GM19455 (cell line): ENCODE results near the gene RNF144A.

ENCODE experiments used
- ATAC-seq: cut with Tn5 transposase; IDR thresholded peaks from one replicate; pipeline ENCODE4 v1.9.1; 2021; ENCODE audit not compliant: unreplicated experiment

Gene RNF144A

DNA sequence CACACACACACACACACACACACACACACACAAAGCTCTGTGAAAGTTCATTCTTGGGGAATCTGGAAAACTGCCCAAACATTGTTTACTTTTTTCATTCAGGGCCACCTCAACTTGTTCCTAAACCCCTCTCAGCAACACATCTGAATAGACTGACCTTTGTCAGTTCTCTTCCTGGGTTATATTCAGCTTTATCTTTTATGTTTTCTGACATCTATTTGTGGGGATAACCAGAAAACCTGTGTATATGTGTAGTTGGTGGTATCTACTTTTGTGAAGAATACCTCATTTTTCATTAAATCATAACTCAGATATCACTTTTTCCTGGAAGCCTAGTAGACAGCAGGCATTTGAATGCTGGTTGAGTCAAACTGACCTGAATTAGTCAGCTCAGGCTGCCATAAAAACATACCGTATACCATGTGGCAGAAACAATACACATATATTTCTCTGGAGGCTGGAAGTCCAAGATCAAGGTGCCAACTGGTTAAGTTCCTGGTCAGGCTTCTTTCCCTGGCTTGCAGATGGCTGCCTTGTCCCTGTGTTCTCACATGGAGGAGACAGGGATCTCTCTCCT, 11.0 kb upstream of the RNF144A start:
- no peak for ATAC-seq

DNA sequence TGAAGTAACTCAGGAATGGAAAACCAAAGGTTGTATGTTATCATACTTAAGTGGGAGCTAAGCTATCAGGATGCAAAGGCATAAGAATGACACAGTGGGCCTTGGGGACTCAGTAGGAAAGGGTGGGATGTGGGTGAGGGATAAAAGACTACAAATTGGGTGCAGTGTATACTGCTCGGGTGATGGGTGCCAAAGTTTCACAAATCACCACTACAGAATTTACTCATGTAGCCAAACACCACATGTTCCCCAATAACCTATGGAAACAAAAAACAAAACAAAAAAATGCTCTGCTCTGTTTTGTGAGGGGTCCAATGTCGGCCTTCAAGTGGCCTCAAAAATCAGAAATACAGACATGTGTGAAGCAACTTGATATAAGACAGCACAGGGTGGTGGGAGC, 8.9 kb upstream of the RNF144A start:
- no peak for ATAC-seq

DNA sequence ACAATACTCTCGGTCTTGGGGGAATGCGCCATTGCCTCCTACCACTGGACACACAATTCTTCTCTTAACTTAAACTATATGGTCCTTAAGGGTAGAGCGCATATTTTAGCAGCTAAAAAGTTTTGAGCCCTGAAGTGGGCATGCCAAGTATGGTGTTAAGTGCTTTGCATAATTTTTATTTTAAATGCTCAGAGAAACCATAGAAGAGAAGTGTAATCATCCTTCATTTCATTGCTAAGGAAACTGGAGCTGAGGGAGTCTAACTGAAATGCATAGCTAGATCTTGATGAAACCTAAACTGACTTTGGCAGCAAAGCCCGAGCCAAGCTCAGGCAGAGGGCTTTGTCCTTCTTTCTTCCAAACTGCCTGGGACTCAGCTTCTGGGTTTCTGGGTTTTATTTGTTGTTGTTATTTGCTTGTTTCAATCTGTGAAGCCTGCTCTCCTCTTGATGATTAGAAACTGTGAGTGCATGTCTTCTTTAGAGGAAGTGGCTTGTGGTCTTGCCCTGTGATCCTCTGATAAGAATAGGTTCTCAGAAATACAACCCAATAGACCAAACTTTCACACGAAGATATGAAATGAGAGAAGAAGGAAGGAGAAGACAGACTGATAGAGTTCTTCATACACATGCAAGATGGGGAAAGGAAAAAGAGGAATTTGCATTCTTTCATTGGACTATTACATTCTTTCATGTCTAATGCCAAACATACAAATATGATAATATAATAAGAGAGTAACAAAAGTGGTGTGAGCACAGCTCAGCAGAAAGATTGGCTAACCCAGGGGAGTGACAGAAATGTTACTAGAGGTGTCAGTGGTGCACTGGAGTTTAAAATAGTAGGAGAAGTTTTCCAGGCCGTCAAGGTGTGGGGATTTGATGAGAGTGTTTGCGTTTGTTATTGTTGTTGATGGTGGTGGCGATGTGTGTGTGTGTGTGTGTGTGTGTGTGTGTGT, 7.5 kb upstream of the RNF144A start:
- peak; percentile 100 for ATAC-seq

DNA sequence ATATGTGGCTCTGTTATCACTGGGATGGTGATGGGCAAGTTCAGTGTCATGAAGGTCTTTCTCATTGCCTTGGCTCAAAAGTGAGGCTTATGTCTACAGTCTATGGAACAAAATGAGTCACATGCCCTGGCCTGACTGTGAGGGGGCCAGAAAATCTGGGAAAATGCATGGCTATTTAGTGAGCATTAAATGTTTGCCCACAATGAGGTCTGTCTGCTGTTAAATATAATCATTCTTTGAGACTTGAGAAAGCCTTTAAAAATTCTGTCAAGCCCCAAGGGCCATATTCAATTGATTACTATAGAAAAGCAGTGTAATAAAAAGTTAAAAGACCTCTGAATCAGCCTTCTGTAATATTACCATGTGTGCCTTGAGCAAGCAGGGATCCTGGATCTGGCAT, 5.5 kb upstream of the RNF144A start:
- no peak for ATAC-seq

DNA sequence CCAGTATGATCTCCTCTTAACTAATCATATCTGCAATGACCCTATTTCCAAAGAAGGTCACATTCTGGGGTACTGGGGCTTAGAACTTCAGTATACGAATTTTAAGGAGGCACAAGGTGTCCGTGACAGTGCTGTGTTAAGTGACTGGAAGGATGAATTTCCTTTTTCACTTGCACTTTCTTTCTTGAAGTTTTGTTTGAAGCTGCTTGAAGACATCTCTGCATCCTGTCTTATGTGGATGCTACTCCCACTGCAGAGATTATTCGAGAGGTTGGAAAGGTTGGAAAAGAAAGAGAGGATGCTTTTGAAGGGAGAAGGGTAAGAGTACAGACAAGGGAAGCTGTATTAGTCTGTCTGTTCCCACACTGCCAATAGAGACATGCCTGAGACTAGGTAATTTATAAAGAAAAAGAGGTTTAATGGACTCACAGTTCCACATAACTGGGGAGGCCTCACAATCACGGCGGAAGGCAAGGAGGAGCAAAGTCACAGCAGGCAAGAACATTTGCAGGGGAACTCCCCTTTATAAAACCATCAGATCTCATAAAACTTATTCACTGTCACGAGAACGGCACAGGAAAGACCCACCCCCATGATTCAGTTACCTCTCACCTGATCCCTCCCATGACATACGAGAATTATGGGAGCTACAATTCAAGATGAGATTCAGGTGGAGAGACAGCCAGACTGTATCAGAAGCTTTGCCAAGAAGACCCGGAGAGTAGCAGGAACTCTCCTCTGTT, 3.6 kb upstream of the RNF144A start:
- ATAC-seq, result no peak

DNA sequence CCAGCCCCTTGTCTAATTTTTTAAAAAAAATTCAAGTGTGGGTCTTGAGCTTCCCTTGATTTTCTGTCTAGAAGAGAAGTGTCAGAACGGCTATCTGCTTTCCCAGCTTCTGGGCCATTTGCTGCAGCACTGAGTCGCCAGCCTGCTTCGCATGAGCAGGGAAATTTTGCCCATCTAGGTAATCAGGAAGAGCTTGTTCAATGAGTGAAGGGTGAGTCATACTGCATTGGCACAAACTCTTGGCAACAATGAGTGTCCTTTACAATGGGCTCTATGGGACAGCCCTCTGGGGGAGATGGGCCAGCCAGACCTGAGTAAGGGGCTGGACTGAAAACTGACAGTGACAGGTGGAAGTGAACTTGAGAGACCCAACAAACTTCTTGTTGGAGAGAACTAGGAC, 2.4 kb upstream of the RNF144A start:
- ATAC-seq, result no peak

DNA sequence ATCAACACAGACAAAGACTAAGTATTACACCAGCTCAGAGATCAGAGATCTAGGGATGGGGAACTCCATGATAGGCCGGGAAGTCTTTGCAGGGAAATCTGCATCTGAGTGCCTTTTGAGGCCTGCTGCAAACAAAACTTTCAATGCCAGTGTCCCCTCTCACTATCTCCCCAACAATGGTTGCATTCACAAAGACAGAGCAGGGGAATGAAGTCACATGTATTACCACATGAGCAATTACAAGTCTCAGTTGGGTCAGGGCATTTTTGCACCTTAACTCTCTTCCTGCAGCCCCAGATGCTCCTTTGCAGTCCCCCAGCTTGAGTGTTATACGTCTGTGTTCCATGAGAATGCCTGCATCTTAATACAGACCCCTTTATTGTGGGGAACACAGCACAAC, 1.8 kb upstream of the RNF144A start:
- no peak for ATAC-seq

DNA sequence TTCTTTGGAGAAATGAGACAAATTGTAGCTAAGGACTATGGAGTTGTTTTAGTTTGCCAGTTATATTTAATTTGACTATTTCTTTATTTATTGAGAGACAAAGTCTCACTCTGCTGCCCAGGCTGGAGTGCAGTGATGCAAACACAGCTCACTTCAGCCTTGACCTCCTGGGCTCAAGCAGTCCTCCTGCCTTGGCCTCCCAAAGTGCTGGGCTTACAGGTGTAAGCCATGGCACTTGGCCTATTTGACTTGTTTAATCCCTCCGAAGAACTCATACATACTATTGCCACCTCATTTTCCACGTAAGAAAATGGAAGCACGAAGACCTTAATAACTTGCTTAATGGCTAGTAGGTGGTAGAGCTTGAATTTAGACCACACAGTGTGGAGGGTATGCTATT, 988 bp upstream of the RNF144A start:
- no peak for ATAC-seq

DNA sequence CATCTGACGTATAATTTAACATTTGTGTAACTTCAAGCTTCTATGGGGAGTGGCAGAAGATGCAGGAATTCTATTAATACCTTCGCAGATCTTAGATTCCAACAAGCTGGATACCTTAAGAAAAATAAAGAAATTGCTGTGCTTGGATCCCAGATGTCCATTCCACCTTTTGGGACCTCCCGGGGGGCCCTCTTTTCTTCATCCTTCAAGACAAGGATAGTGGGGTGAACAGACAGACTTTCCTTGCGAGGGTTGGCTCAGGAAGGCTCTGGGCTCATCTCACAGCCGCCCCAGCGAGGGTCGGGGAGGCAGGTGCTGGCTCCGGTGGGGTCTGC, 509 bp upstream of the RNF144A start:
- no peak for ATAC-seq

DNA sequence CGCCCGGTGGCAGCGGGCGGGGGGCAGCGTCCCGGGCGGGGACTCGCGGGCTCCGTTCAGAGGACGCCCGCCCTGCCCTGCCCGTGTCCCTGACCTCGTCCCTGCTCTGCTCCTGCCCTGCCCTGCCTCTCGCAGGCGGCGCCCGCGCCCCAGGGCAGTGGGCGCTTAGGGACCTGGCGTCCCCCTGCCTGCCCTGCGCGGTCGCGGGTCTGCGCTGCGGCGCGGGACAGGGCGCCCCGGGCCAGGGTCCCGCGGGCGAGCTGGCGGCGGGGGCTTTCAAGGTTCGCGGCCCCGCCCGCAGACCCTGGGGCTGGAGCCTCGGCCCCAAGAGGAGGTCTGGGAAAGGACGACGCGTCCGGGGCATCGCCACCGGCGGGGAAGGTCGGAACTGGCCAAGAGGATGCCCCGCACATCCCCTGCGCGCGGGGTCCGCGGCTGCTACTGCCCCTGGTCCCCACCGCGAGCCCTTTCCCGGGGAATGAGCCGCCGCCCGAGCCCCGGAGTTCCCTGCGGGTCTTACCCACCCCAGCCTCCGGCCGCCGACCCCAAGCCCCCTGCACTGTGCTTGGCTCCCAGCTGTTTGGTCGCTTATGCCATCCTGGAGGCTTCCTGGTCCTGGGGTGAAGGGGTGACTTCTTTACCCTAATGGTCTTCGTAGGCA, 679 bp downstream of the RNF144A start:
- peak; percentile 33 for ATAC-seq

DNA sequence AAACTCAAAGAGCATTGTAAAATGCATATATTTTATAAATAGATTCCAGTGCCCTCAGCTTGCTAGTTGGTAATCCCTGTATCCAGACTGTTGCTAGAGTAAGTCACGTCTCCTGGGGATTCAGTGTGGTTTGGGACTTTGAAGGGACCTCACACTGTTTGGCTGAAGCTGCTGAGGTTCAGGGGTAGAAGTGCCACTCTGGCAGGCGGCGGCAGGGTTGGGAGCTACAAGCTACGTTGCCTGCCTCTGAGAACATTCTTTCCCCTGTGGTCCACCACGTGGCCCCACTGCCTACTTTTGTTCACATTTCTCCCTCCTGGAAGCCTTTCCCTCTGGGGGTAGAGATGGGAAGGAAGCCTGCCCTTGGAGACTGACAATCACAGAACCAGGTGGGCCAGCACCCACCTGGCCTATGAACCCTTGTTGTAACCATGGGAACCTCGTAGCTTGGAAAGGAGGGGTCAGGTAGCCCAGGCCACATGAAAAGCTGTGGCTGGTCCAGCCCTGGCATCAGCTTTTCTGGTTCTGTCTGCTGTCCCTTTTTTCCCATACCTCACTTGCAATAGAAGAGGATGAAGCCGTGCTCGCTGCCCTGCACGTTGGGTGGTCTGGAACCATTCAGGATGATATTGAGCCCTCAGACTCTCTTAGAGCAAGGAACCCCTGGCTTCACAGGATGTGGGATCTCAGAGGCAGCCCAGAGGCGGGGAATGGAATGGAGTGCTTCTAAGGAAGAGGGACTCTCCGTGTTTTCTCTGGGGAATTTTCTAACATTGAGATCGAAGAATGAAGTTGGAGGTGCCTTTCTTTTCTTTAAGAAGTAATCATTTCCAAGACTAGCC, 2.9 kb downstream of the RNF144A start:
- no peak for ATAC-seq

DNA sequence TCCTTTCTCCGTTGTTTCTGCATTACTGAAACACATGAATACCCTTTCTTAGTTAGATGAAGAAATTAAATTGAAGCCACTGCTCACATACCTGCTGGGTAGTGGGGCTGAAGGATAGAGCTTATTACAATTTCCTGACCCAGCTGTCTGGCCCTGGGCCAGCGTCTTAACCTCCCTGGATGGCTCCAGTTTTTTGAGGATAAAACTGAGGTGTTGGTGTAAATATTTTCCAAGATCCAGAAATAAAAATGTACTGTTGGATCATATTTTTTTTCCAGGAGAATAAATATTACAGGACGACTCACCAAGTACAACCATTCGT, 3.5 kb downstream of the RNF144A start:
- ATAC-seq, result no peak

DNA sequence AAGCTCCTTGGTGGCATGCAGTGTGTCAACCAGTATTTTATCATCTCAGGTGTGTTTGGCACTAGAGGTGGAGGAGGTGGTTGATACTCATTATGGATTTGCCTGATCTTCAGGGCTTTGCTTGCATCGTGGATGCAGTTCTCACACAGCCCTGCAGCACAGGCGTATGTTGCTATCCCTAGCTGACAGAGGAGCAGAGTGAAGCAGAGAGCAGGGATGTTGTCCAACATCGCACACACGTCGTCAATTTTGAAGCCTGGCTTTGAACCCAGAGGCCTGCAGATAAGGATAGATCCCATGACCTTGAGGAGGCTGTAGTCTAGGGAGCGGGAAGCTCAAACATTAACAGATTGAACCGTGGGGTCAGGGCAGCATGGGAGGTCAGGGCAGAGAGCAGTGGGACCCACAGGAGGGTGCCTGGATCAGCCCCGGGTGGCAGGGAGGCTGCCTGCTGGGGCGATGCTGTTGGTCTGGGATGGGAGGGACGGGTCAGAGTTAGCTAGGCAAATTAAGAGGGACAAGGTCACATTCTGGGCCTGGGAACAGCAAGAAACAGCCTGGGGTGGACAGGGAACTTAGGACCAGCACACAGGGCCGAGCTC, 4.2 kb downstream of the RNF144A start:
- no peak for ATAC-seq

DNA sequence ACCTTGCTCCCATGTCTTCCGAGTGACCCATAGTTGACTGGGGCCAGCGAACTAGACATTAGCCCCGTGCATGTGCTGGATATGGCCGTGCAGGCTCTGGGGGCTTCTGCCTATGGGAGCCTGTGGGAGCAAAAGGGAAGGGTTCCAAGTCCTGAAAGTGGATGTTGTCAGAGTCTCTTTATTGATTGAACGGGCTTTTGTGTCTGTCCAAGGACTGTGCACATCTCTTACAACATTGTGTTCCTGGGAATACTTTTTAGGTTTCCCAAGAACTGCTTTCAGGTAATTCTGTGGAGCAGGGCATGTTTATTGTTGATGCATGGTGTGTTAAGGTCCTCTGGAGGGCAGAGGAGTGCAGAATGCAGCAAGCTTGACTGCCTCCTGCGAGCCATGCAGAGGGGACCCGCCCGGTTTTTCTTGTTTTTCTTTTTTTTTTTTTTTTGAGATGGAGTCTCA, 5.0 kb downstream of the RNF144A start:
- ATAC-seq, result no peak

DNA sequence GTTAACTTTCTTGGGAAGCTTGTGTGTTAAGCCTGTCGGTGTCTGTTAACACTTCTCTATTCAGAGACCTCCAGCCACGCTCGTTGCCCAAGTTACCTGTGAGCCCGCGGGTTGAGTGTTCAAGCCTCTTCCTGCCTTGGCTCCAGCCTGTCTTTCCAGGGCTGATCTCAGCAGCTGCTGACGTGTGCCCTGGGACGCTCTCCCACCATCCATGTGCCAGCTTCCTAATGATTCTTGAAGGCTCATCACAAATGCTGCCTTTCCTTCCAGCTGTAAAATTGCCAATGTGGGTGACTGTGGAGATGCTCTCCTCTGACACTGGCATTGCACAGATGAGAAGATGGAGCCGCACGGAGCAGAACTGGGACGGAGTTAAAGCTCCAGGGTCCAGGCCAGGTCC, 6.1 kb downstream of the RNF144A start:
- no peak for ATAC-seq

DNA sequence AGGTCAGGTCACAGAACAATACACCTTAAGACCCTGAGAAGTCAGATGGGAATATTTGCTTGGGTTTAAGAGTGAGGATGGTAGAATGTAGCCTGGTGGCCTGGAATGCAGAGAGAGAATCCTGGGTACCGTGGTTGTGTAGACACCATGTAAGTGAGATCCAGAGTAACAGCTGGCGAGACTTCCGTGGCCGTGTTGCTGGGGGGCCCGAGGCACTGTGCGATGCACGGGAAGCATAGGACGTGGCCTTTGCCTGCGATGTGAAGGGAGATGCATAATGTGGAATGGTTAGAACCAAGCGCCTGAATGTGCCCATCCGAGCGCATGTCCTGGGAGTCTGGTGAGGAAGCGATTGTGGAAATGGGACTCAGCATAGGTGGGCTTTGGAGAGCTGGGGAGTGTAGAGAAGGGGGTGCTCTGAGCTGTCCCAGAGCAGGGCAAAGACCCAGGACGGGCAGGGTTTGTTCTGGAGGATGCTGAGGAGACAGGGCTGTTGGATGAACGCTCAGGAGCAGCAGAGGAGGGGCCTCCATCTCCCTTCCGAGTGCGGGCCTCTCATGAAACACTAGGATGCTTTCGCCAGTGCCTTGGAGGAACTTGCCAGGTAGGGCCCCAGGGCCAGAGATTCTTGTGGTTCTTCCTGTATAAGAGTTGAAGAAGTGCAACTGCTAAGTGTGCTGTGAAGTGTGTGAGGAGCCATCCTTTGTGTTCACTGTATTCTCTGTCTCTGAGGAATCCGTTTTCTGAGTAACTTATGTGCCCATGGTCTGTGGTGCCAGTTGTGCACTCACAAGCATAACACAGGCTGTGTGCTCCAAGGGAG, 7.1 kb downstream of the RNF144A start:
- no peak for ATAC-seq

DNA sequence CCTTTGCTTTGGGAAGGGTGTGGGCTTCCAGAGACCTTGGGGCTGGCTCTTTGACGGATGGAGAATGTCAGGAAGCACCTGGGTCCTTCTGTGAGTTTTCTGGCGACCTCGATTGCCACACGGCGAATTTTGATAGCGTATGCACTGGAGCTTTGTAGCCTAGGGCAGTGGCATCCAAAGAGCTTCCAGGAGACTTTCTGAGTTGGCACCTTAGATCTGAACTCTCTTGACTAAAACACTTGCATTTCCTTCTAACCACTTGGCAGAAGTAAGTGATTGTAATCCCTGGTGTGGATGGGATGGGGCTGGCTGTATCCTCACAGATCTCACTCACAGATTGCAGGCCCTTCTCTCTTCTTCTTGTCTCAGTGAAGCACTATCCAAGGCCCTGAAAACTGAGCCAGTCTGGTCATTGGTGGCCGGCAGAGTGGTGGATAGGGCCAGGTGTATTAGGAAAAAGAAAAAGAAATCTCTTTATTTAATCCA, 7.8 kb downstream of the RNF144A start:
- no peak for ATAC-seq

DNA sequence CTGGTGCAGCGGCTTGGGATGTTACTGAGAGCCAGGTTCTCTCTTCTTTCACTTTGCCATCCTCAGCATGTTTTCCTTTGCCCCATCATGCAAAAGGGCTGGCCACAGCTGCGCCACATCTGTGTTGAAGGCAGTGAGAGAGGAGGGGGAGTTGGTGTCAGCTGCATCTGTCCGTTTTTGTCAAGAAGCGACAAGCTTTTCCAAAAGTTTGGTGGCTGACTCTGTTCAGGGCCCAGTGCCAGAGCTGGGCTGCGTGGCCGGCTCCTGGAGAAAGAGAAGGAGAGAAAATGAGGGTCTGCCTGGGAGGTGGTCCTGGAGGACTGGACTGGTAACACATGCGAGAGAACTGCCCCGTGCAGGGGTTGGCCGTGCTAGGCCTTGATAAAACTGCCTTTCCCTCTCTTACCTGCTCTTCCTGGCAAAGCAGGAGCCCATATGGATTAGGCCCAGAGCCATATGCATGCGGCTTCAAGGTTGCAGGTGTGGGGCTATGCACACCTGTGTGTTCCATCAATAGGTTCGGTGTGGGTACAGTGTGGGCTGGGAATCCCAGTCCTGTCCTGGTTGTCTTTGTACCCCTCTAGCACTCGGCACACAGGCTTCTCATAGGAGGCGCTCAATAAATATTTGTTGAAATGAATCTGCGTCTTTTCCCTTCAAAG, 9.0 kb downstream of the RNF144A start:
- no peak for ATAC-seq

DNA sequence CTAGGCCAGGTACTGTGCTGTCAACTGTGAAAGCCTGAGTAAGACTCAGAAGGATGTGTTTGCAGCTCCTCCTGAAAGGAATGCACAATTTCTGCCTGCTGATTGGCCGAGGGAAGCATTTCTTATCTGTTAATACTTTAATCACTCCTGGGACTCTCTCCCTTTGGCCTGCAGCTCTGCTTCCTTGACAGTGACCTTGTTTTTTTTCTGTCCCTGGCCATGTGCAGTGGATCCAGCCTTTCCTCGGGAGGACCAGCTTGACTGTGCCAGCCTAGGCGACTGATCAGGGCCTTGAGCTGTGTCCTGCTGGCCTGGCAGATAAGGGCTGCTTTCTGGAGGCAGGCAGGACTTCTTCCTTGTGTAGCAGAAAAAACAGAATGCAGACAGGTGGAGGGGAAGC, 10.0 kb downstream of the RNF144A start:
- ATAC-seq, result no peak
